Lower lobe of right lung (tissue), 2 donors: ENCODE measurements around the gene BAMBI. TPM values are rescaled to one million over a fixed set of nuclear protein-coding genes. Genes with fewer than 3 reads are reported as not detected.

Experiments used
- ATAC-seq, 2 donors: fragments of 200-7000 bp; cut with Tn5 transposase; one replicate each; pipeline ENCODE4 v1.9.1; 2020 to 2022; ENCODE audit warnings: mild to moderate bottlenecking in 2 of 2, moderate library complexity in 2 of 2
- DNase-seq: peaks from one replicate; pipeline ENCODE4 v3.0.0-alpha.2; 2020
- H3K27ac ChIP-seq: fragments of 200-600 bp; one replicate; pipeline ENCODE4 v1.8.0; 2022
- H3K27me3 ChIP-seq: fragments of 200-600 bp; one replicate; pipeline ENCODE4 v1.8.0; 2022; ENCODE audit warnings: low read depth
- H3K36me3 ChIP-seq: fragments of 200-600 bp; one replicate; pipeline ENCODE4 v1.8.0; 2022; ENCODE audit warnings: mild to moderate bottlenecking
- H3K4me1 ChIP-seq: fragments of 200-600 bp; one replicate; pipeline ENCODE4 v1.8.0; 2022
- H3K4me3 ChIP-seq: fragments of 200-600 bp; one replicate; pipeline ENCODE4 v1.8.0; 2022; ENCODE audit warnings: mild to moderate bottlenecking
- H3K9me3 ChIP-seq: fragments of 200-600 bp; one replicate; pipeline ENCODE4 v1.8.0; 2022
- intact Hi-C: fragments of 100-400 bp; cut with DNase I; formaldehyde crosslinking; loops from one replicate; pipeline ENCODE4 v1.11.0; 2022
- total RNA-seq: library from RNA; stranded (reverse); fragmentation: NEBNext Ultra II Directional; extraction: Animal tissue kit (Norgen Biotek cat#: 25700); gene quantifications from one replicate; pipeline ENCODE4 v1.2.1, GENCODE V29; 2021
- TF ChIP-seq, protein P1 (sequence below): fragments of 200-600 bp; IDR thresholded peaks from one replicate; pipeline ENCODE4 v1.8.0; 2022; ENCODE audit warnings: antibody characterized with exemption, mild to moderate bottlenecking
- donor health status: DM: no; HTN: yes; CAD: no; lungs with severe emphysema.

Gene BAMBI
- total RNA-seq, 1 donor from 2014 or later = 7.9 TPM

DNA sequence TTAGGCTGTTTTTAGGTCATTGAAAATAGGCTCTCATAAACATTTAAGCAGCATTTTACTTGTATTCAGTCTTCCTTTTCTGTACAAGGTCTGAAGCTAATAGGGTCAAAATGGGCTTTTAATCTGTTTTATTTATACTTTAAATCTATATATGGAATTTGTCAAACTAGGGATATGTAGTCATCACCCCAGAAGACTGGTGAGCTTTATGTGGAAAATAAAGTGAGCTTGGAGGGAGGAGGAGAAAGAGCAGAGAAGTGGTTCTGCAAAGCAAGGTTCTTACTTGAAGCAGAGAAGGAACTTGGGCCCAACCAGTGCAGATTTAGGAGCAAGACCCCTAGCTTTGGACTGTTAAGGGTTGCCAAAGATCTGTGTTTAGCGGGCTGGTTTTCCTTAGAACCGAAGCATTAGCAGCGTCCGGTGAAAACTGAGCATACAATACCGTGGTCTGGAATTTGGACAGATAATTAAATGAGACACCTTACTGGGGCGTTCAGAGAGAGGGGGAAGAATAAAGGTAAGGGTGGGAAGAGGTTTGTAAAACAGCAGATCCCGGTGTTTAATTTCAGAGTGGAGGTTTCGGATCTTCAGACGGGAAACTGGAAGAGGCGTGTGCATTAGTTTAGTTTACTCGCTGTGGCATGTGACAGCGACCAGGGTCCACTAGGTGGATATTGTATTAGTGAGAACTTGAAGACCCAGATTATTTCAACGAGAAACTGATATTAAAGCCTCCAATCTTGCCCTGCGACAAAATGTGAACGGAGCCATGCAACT, 2.4 kb downstream of the BAMBI start:
- TF ChIP-seq, protein P1, sequence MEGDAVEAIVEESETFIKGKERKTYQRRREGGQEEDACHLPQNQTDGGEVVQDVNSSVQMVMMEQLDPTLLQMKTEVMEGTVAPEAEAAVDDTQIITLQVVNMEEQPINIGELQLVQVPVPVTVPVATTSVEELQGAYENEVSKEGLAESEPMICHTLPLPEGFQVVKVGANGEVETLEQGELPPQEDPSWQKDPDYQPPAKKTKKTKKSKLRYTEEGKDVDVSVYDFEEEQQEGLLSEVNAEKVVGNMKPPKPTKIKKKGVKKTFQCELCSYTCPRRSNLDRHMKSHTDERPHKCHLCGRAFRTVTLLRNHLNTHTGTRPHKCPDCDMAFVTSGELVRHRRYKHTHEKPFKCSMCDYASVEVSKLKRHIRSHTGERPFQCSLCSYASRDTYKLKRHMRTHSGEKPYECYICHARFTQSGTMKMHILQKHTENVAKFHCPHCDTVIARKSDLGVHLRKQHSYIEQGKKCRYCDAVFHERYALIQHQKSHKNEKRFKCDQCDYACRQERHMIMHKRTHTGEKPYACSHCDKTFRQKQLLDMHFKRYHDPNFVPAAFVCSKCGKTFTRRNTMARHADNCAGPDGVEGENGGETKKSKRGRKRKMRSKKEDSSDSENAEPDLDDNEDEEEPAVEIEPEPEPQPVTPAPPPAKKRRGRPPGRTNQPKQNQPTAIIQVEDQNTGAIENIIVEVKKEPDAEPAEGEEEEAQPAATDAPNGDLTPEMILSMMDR = peak; percentile 36
- H3K27me3 ChIP-seq = peaks cover 27% of the 10 kb centered on the region
- H3K9me3 ChIP-seq = no peaks in the 10 kb centered on the region
- H3K27ac ChIP-seq = no peak overlapping the region
- peaks cover 37% of the 10 kb centered on the region for H3K4me1 ChIP-seq
- DNase-seq (no peak), ATAC-seq (no peak)
- intact Hi-C loops = no loop called here
- H3K36me3 ChIP-seq = peaks cover 10% of the 10 kb centered on the region
- peak overlapping the region; percentile 86 for H3K4me3 ChIP-seq

DNA sequence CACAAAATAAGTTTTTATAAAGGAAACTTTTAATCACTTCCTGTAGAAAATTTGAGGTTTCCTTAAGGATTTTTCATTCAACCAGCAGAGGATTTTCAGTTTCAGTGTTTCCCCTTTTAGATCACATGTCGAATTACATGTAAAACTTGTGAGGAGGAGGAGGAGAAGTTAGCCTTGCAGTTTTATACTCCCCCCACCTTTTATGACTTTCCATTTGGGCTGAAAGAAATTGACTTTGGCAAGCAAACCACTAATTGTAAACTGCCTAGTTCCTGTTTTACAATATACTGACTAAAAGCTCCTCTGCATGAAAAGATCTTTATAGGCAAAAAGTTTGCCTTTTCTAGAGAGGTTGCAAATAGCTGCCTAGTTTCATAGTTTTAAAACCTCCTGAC, 3.0 kb downstream of the BAMBI start:
- Histone ChIP-seq H3K4me3 (peak overlapping the region; percentile 86), H3K36me3 (peaks cover 10% of the 10 kb centered on the region), H3K9me3 (no peaks in the 10 kb centered on the region), H3K27me3 (peaks cover 23% of the 10 kb centered on the region), H3K4me1 (peaks cover 37% of the 10 kb centered on the region), H3K27ac (no peak overlapping the region)
- intact Hi-C loops = no loop called here
- ATAC-seq (no peak), DNase-seq (no peak)
- TF ChIP-seq, protein P1 = no peak

DNA sequence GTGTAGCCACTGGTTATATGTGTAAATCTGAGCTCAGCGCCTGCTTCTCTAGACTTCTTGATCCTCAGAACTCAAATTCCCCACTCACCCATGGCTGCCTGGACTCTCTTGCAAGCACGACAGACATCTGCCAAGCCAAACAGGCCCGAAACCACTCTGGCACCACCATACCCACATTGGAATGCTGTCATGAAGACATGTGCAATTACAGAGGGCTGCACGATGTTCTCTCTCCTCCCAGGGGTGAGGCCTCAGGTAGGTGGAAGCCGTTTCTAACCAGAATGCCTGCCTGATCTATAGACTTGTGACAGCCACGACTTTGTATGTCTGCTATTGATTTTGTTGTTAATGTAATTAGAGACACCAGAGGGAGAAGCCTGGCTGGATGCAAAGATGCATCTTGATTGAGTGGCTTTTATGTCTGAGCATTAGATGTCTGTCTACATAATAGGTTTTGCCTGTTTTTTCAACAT, 4.0 kb downstream of the BAMBI start:
- intact Hi-C loops = no loop called here
- H3K27ac ChIP-seq = no peak overlapping the region
- no peaks in the 10 kb centered on the region for H3K9me3 ChIP-seq
- H3K36me3 ChIP-seq = peaks cover 10% of the 10 kb centered on the region
- no peak for ATAC-seq
- H3K4me3 ChIP-seq = peak overlapping the region; percentile 86
- peaks cover 15% of the 10 kb centered on the region for H3K27me3 ChIP-seq
- H3K4me1 ChIP-seq = peaks cover 36% of the 10 kb centered on the region
- no peak for DNase-seq
- TF ChIP-seq, protein P1 = no peak

DNA sequence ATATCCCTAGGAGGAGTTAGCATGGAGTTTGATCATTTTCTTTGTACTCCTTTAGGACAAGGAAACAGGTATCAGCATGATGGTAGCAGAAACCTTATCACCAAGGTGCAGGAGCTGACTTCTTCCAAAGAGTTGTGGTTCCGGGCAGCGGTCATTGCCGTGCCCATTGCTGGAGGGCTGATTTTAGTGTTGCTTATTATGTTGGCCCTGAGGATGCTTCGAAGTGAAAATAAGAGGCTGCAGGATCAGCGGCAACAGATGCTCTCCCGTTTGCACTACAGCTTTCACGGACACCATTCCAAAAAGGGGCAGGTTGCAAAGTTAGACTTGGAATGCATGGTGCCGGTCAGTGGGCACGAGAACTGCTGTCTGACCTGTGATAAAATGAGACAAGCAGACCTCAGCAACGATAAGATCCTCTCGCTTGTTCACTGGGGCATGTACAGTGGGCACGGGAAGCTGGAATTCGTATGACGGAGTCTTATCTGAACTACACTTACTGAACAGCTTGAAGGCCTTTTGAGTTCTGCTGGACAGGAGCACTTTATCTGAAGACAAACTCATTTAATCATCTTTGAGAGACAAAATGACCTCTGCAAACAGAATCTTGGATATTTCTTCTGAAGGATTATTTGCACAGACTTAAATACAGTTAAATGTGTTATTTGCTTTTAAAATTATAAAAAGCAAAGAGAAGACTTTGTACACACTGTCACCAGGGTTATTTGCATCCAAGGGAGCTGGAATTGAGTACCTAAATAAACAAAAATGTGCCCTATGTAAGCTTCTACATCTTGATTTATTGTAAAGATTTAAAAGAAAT, 4.8 kb downstream of the BAMBI start:
- ATAC-seq = no peak
- Histone ChIP-seq H3K27ac (no peak overlapping the region), H3K4me1 (peaks cover 32% of the 10 kb centered on the region), H3K4me3 (peak overlapping the region; percentile 12), H3K9me3 (no peaks in the 10 kb centered on the region), H3K36me3 (peaks cover 10% of the 10 kb centered on the region), H3K27me3 (peaks cover 8% of the 10 kb centered on the region)
- DNase-seq = no peak
- TF ChIP-seq, protein P1 = no peak
- intact Hi-C loops = no loop called here

DNA sequence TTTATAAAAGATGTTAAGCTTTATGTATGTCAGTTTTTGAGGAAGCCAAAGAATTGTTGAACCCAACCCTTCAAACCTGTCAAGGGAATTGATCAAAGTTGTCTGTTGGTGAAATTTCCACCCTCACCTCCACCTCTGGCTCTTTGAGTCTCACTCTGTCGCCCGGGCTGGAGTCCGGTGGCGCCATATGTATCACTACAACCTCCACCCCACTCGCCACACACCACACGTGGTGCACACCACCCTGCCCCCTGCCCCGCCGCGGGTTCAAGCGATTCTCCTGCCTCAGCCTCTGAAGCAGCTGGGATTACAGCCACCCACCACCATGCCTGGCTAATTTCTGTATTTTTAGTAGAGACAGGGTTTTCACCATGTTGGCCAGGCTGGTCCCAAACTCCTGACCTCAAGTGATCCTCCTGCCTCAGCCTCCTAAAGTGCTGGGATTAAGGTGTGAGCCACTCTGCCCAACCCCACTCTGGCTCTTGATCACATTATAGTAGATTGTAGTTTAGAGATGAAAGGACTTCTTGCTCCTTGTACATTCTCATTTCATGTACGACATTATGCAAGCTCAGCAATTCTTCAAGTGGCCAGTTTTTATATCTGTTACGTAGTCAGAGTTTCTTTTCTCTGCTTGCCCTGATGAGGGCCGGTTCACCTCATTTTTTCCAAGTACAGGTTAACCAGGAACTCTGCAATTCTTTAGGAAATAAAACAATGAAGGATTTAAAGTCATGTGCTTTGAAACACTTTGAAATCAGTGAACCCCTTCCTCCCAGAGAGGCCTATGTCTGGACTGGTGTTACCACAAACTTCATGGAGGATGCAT, 7.0 kb downstream of the BAMBI start:
- DNase-seq (no peak), ATAC-seq (no peak)
- no peak overlapping the region for H3K27ac ChIP-seq
- H3K27me3 ChIP-seq = peaks cover under 1% of the 10 kb centered on the region
- peaks cover 10% of the 10 kb centered on the region for H3K36me3 ChIP-seq
- peaks cover 17% of the 10 kb centered on the region for H3K4me1 ChIP-seq
- intact Hi-C loops = no loop called here
- H3K4me3 ChIP-seq = no peak overlapping the region
- TF ChIP-seq, protein P1 = no peak
- H3K9me3 ChIP-seq = no peaks in the 10 kb centered on the region
